GM12892 (cell line): ENCODE results near the gene C12orf50.

Experiments used
- POLR2A ChIP-seq: IDR thresholded peaks from 2 replicates; pipeline ENCODE4 v1.6.1; 2011; ENCODE audit warnings: low read depth, low read length, control low read depth
- POLR2AphosphoS5 ChIP-seq: IDR thresholded peaks from 2 replicates; pipeline ENCODE4 v1.6.1; 2011; ENCODE audit warnings: low read depth, low read length, control low read depth
- TAF1 ChIP-seq: IDR thresholded peaks from 2 replicates; pipeline ENCODE4 v1.6.1; 2011; ENCODE audit warnings: low read depth, mild to moderate bottlenecking, control low read depth, low read length, borderline replicate concordance

GRCh38 chr12:87935216-87935615 is 94.0 kb downstream of the C12orf50 start:
- TF ChIP-seq POLR2AphosphoS5: no peak
- TF ChIP-seq POLR2A: no peak
- no peak for TF ChIP-seq TAF1
